ENCODE results near the gene PGAP1.

Gene PGAP1, protein sequence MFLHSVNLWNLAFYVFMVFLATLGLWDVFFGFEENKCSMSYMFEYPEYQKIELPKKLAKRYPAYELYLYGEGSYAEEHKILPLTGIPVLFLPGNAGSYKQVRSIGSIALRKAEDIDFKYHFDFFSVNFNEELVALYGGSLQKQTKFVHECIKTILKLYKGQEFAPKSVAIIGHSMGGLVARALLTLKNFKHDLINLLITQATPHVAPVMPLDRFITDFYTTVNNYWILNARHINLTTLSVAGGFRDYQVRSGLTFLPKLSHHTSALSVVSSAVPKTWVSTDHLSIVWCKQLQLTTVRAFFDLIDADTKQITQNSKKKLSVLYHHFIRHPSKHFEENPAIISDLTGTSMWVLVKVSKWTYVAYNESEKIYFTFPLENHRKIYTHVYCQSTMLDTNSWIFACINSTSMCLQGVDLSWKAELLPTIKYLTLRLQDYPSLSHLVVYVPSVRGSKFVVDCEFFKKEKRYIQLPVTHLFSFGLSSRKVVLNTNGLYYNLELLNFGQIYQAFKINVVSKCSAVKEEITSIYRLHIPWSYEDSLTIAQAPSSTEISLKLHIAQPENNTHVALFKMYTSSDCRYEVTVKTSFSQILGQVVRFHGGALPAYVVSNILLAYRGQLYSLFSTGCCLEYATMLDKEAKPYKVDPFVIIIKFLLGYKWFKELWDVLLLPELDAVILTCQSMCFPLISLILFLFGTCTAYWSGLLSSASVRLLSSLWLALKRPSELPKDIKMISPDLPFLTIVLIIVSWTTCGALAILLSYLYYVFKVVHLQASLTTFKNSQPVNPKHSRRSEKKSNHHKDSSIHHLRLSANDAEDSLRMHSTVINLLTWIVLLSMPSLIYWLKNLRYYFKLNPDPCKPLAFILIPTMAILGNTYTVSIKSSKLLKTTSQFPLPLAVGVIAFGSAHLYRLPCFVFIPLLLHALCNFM

DNA sequence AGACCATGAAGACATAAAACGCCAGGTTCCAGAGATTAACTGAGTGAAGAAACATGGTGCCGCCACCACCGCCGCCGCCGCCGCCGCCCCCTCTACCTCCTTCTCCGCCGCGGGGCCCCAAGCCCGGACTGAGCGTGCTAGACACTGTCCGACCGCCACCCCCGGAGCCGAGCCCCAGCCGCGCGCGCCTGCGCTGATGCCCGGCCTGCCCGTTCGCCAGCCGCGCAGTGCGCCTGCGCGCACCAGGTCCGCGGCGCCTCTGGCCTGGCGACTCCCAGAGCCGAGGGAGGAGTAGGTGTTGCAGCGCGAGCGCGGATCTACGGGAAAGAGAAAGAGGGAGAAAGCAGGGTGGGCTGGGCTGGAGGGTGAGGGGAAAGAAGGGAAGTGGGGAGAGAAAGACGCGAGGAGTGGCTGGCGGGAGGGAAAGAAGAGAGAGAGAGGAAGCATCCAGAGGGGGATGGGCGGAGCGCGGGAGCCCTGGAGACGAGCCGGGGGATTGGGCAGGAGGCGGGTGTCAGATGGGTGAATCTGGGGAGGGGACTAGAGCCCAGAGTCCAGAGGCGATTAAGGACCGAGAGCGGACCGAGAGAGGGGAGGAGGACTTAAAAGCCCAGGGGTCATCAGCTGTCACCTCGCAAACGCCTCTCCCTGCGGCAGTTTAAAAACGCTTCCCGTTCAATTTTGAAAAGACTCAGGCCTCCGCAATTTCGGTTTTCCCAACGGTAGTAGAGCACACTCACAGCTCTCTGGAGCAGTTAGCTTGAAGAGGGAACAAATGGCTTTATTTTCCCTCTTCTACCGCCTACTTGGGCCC is at the start of gene PGAP1:
Gene PGAP1, minus strand, starts transcription at position 146 of the 814 bp plus-strand sequence. Its CDS starts 91 bp downstream, at position 55.
- DNase-seq, result peak; percentile 94 to 98 (median 97)

- no peak for DNase-seq
Observed at GRCh38 chr2:196974970-196975369, 48.5 kb upstream of the PGAP1 start.

- DNase-seq, result no peak
Observed at GRCh38 chr2:196971574-196972279, 45.2 kb upstream of the PGAP1 start.

DNA sequence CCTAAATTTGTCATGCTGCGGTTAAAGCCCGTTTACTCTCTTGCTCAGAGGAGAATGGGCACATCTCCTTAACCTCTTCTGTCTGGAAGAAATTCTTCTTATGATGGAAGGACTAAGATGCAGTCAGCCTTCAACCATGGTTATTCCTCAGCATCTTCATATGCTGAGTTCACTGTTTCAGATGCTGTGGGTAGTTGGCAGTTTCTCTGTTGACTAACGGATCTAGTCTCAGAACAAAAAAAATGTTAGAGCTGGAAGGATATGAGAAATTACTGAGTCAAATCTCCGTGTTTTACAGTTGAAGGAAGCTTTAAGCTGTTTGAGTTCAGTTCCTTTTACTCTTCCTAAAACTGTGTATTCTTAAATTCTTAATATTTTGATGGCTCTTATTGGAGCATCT is 43.6 kb upstream of the PGAP1 start:
- DNase-seq, result no peak

GRCh38 chr2:196968516-196968915 is 42.0 kb upstream of the PGAP1 start:
- DNase-seq, result no peak

- DNase-seq, result no peak
Observed at GRCh38 chr2:196967775-196968174, 41.3 kb upstream of the PGAP1 start.

- DNase-seq, result no peak
Observed at GRCh38 chr2:196967116-196967515, 40.6 kb upstream of the PGAP1 start.

- DNase-seq, result no peak
Observed at GRCh38 chr2:196966061-196966460, 39.6 kb upstream of the PGAP1 start.

GRCh38 chr2:196965651-196966050 is 39.1 kb upstream of the PGAP1 start:
- no peak for DNase-seq

DNA sequence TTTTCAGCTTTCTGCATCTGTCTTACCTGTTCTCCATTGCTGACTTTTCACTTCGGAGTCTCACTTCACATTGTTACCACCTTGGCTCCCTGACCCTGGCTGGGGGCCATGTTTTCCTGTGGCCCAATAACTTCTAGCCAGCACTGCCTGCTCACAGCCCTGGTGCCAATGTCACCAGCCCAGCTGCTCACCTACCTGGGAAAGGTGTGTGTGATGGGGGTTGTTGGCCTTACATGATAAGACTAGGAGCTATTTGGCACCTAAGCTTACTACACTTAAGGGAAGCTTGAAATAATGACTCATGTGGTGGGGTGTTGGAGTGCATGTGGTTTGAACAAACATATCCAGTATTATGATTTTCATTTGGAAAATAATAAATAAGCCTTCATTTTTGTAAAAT is 37.5 kb upstream of the PGAP1 start:
- no peak for DNase-seq

GRCh38 chr2:196963043-196963442 is 36.5 kb upstream of the PGAP1 start:
- peak; percentile 56 to 81 (median 77) for DNase-seq

- DNase-seq, result no peak
Observed at GRCh38 chr2:196962325-196962724, 35.8 kb upstream of the PGAP1 start.

DNA sequence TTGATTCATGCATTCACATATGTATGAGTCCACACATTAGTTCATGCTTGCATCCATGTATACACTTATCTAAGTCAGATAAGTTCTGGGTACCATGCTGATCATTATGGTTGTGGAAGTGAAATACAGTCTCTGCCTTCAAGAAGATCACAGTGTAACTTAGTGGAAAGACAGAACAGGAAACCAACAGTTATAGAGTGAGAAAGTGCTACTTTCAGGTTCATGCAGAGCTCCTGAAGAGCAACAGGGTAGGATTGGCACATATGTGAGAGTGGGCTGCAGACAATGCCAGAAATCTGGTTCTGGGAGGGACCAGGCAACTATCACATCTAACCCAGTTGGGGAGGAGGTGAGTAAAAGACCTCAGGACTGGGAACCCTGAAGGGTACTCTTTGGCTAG is 35.4 kb upstream of the PGAP1 start:
- DNase-seq, result no peak

- peak in 2 of 3 donors; percentile 43 to 52 for DNase-seq
Observed at GRCh38 chr2:196959734-196960338, 33.3 kb upstream of the PGAP1 start.

- no peak for DNase-seq
Observed at GRCh38 chr2:196959281-196959680, 32.8 kb upstream of the PGAP1 start.

GRCh38 chr2:196957881-196958525 is 31.5 kb upstream of the PGAP1 start:
- no peak for DNase-seq

DNA sequence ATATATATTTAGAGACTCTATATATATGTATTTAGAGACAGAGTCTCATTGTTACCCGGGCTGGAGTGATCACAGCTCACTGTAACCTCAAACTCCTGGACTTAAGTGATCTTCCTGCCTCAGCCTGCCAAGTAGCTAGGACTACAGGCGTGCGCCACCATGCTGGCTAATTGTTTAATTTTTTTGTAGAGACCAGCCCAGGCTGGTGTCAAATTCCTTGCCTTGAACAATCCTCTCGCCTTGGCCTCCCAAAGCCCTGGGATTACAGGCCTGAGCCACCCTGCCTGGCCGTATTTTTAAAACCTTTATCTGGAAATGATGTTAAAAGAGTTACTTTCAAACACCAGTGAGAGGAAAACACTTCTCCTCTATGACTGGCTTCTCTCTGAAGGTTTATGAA is 30.9 kb upstream of the PGAP1 start:
- no peak for DNase-seq

GRCh38 chr2:196956069-196956468 is 29.6 kb upstream of the PGAP1 start:
- DNase-seq, result no peak

GRCh38 chr2:196955036-196955435 is 28.5 kb upstream of the PGAP1 start:
- no peak for DNase-seq

GRCh38 chr2:196954001-196954400 is 27.5 kb upstream of the PGAP1 start:
- no peak for DNase-seq

DNA sequence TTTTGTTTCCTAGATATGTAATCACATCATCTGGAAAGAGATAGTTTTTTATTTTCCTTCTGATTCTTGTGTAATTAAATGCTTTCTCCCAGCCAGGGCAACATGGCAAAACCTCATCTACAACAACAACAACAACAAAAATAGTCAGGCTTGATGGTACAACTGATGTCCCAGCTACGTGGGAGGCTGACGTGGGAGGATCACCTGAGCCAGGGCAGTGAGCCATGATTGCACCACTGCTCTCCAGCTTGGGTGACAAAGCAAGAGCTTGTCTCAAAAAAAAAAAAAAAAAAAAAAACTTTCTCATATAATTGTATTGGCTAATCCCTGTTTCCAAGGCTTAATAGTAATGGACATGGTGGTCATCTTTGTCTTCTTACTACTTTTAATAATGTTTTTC is 26.4 kb upstream of the PGAP1 start:
- DNase-seq, result peak; percentile 21 to 48 (median 28)

Data from suppressor macrophage treated with lipopolysaccharide for 1 hour (primary cell).